A673 (cell line): ENCODE results near the gene CNN2.

ENCODE experiments used
- CTCF ChIP-seq: fragments of 300-800, 200-600 bp; sonication (generic); conservative IDR thresholded peaks from 2 replicates; pipeline ENCODE4 v1.5.1; 2017; ENCODE audit warnings: low read depth, mild to moderate bottlenecking, antibody characterized with exemption, low read length, moderate library complexity, mixed read lengths
- EZH2 ChIP-seq: fragments of 200-600 bp; sonication (generic); IDR thresholded peaks from 2 replicates; pipeline ENCODE4 v1.6.1; 2017; ENCODE audit warnings: borderline replicate concordance, low read depth, mild to moderate bottlenecking, mixed read lengths, antibody characterized with exemption, low read length; ENCODE audit not compliant: poor library complexity, severe bottlenecking

- no peak for TF ChIP-seq CTCF
- TF ChIP-seq EZH2: no peak
Measured at GRCh38 chr19:1085676-1086442, 59.5 kb downstream of the CNN2 start.
